ENCODE measurements around the gene OMP. TPM values are rescaled to one million over a fixed set of nuclear protein-coding genes. Genes with fewer than 3 reads are reported as not detected.
A peak's percentile ranks its signal among the peaks of the same experiment; 100 is the strongest.

OMP gene
- total RNA-seq, 2 donors from 2014 or later, result not detected

DNA sequence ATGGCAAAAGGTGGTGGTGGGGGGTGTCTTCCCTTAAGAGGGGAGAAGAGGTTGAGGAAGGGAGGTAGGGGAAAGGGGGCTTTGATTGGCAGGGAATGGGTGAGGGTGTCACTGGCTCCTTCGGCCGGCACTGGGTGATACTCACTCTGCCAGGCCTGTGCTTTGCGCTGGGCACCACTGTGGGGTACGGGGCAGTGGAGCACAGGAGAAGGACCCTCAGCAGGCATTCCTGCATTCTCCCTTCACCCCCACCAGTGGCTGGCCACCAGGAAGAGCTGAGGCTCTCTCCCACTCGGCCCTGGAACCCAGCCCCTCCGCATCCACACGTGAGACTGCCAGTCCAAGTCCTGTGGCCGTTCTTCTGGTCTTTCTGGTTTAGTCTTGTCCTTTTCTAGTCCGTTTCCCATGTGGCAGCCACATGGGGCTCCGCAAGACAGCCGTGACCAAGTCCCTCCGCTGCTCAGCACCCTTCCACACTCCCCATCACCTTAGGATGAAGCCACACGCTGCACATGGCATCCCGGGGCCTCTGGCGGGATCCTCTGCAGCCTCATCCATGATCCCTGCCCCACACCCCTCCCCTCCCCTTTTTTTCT, 27.9 kb upstream of the OMP start:
- H3K4me1 ChIP-seq, result peaks cover 30% of the 10 kb centered on the region
- no peak overlapping the region for H3K4me3 ChIP-seq
- peak overlapping the region; percentile 33 to 80 (median 75) for H3K27ac ChIP-seq
- intact Hi-C loops (cut with DNase I), result no loop called here
- DNase-seq, result no peak
- no peaks in the 10 kb centered on the region for H3K36me3 ChIP-seq (replicated peaks in 1 of 2; ENCODE audit: insufficient read depth in 1 of 2, low read depth in 2 of 2)
- TF ChIP-seq, protein P1, sequence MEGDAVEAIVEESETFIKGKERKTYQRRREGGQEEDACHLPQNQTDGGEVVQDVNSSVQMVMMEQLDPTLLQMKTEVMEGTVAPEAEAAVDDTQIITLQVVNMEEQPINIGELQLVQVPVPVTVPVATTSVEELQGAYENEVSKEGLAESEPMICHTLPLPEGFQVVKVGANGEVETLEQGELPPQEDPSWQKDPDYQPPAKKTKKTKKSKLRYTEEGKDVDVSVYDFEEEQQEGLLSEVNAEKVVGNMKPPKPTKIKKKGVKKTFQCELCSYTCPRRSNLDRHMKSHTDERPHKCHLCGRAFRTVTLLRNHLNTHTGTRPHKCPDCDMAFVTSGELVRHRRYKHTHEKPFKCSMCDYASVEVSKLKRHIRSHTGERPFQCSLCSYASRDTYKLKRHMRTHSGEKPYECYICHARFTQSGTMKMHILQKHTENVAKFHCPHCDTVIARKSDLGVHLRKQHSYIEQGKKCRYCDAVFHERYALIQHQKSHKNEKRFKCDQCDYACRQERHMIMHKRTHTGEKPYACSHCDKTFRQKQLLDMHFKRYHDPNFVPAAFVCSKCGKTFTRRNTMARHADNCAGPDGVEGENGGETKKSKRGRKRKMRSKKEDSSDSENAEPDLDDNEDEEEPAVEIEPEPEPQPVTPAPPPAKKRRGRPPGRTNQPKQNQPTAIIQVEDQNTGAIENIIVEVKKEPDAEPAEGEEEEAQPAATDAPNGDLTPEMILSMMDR (IDR thresholded peaks at IDR 0.05), result no peak
- no peak for TF ChIP-seq POLR2A (IDR thresholded peaks at IDR 0.05)
- ATAC-seq, result no peak
- no peaks in the 10 kb centered on the region for H3K9me3 ChIP-seq
- WGBS, 2 donors, result 86 to 87% methylated on average over 13 to 15 of the region's 15 CpGs
- no peaks in the 10 kb centered on the region for H3K27me3 ChIP-seq

- DNase-seq (no peak), ATAC-seq (no peak)
- peaks cover 30% of the 10 kb centered on the region for H3K4me1 ChIP-seq
- TF ChIP-seq POLR2A (IDR thresholded peaks at IDR 0.05), result no peak
- TF ChIP-seq, protein P1 (IDR thresholded peaks at IDR 0.05), result no peak
- H3K9me3 ChIP-seq, result no peaks in the 10 kb centered on the region
- WGBS, 2 donors, result 81 to 88% methylated on average over 4 to 5 of the region's 5 CpGs
- H3K27me3 ChIP-seq, result no peaks in the 10 kb centered on the region
- intact Hi-C loops (cut with DNase I), result no loop called here
- no peaks in the 10 kb centered on the region for H3K36me3 ChIP-seq (replicated peaks in 1 of 2; ENCODE audit: insufficient read depth in 1 of 2, low read depth in 2 of 2)
- peak overlapping the region in 1 of 4 donors; percentile 76 for H3K27ac ChIP-seq
- no peak overlapping the region for H3K4me3 ChIP-seq
These were observed 27.2 kb upstream of the OMP start for GRCh38 chr11:77075425-77075905.

DNA sequence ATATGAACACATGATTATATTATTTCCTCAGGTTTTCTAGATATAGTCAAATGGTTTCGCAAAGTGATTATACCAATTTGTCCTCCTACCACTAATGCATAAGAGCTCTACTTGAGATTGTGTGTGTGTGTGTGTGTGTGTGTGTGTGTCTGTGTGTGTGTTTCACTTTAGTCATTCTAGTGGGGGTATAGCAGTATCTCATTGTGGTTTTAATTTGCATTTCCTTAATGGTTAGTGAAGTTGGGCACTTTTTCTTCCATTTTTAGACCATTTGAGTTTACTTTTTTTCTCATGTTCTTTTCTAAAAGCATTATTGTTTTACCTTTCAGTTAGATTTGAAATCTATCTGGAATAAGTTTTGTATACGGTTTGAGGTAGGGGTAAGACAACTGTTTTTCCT, 23.0 kb upstream of the OMP start:
- no peak for DNase-seq
- Histone ChIP-seq H3K4me3 (no peak overlapping the region), H3K27me3 (no peaks in the 10 kb centered on the region), H3K9me3 (no peaks in the 10 kb centered on the region), H3K36me3 (replicated peaks in 1 of 2; ENCODE audit: insufficient read depth in 1 of 2, low read depth in 2 of 2) (no peaks in the 10 kb centered on the region), H3K4me1 (peaks cover 11% of the 10 kb centered on the region), H3K27ac (no peak overlapping the region)
- no peak for TF ChIP-seq POLR2A (IDR thresholded peaks at IDR 0.05)
- TF ChIP-seq, protein P1 (IDR thresholded peaks at IDR 0.05), result no peak
- intact Hi-C loops (cut with DNase I), result no loop called here
- no peak for ATAC-seq
- 92 to 97% methylated on average over 2 of the region's 2 CpGs for WGBS, 2 donors

DNA sequence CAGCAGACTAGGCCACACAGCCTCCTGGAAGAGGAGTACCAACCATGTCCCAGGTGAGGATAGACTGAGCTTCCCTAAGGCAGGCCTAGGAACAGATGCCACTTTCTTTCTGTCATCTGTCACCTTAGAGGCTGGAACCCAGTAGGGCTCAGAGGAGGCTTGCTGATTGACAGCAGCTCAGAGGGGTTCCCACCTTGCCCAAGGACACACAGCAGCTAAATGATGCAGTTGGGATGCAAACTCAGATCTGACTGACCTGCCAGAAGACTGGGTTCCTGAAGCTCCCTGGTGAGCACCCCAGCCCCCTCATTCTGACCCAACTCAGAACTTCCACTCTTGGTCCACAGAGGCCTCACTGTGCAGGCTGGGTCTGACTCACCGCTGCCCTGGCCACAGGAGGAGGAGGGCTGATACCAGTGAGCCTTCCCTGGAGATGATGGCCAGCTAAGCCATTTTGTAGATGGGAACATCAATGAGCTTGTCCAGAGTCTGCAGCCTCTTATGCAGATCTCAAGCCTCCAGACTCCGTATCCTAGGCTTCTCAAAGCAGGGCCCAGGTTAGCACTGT, 21.9 kb upstream of the OMP start:
- WGBS, 2 donors, result 94 to 100% methylated on average over 2 of the region's 2 CpGs

More for the DNA sequence above, 21.9 kb upstream of the OMP start:
- intact Hi-C loops (cut with DNase I), result no loop called here
- DNase-seq, result peak in 2 of 4 donors; percentile 6
- H3K36me3 ChIP-seq (replicated peaks in 1 of 2; ENCODE audit: insufficient read depth in 1 of 2, low read depth in 2 of 2), result no peaks in the 10 kb centered on the region
- TF ChIP-seq POLR2A (IDR thresholded peaks at IDR 0.05), result no peak
- TF ChIP-seq, protein P1 (IDR thresholded peaks at IDR 0.05), result no peak
- no peak for ATAC-seq
- H3K4me1 ChIP-seq, result peaks cover 11% of the 10 kb centered on the region
- no peak overlapping the region for H3K27ac ChIP-seq
- no peaks in the 10 kb centered on the region for H3K27me3 ChIP-seq
- no peak overlapping the region for H3K4me3 ChIP-seq
- no peaks in the 10 kb centered on the region for H3K9me3 ChIP-seq

Data from body of pancreas (tissue), 4 donors.